Trophoblast cell (in vitro differentiated cells and primary cell): Measurements from ENCODE around the gene BRCA2.
A peak's percentile ranks its signal among the peaks of the same experiment; 100 is the strongest.

Source experiments
- DNase-seq, 2 donors: peaks; one replicate each; pipeline ENCODE4 v3.0.0-alpha.2; 2016
- H2AFZ ChIP-seq: 2 replicates; pipeline ENCODE4 v1.6.1; 2013; ENCODE audit warnings: low read length, moderate library complexity, mild to moderate bottlenecking; ENCODE audit not compliant: insufficient read depth, poor library complexity
- H2AK5ac ChIP-seq: 2 replicates; pipeline ENCODE4 v1.6.1; 2013; ENCODE audit warnings: mild to moderate bottlenecking, low read length
- H2BK120ac ChIP-seq: 2 replicates; pipeline ENCODE4 v1.6.1; 2013; ENCODE audit warnings: low read length, mild to moderate bottlenecking, moderate library complexity; ENCODE audit not compliant: insufficient read depth, poor library complexity
- H2BK12ac ChIP-seq: 2 replicates; pipeline ENCODE4 v1.6.1; 2013; ENCODE audit warnings: mild to moderate bottlenecking, low read length, moderate library complexity
- H2BK5ac ChIP-seq: 2 replicates; pipeline ENCODE4 v1.6.1; 2013; ENCODE audit warnings: low read length, low read depth, moderate library complexity, mild to moderate bottlenecking; ENCODE audit not compliant: poor library complexity
- H3K14ac ChIP-seq: 2 replicates; pipeline ENCODE4 v1.6.1; 2013; ENCODE audit warnings: mild to moderate bottlenecking, low read length
- H3K18ac ChIP-seq: 2 replicates; pipeline ENCODE4 v1.6.1; 2013; ENCODE audit warnings: mild to moderate bottlenecking, low read length
- H3K23ac ChIP-seq: 2 replicates; pipeline ENCODE4 v1.6.1; 2013; ENCODE audit warnings: low read length
- H3K27ac ChIP-seq: 2 replicates; pipeline ENCODE4 v1.5.1; 2013; ENCODE audit warnings: low read depth, mild to moderate bottlenecking, inconsistent platforms, low read length, moderate library complexity
- H3K27me3 ChIP-seq: 2 replicates; pipeline ENCODE4 v1.6.1; 2013; ENCODE audit warnings: inconsistent platforms, mild to moderate bottlenecking, low read length, moderate library complexity; ENCODE audit not compliant: insufficient read depth
- H3K36me3 ChIP-seq, 2 experiments: 1 replicate in 1 of 2; 2 replicates in 1 of 2; pipeline ENCODE4 v1.6.1; 2013; ENCODE audit warnings: low read length in 2 of 2, mild to moderate bottlenecking in 2 of 2, moderate library complexity in 1 of 2; ENCODE audit not compliant: insufficient read depth in 2 of 2, control insufficient read depth in 1 of 2
- H3K4ac ChIP-seq: 2 replicates; pipeline ENCODE4 v1.6.1; 2013; ENCODE audit warnings: low read depth, mild to moderate bottlenecking, low read length, moderate library complexity
- H3K4me1 ChIP-seq, 2 experiments: 1 replicate in 1 of 2; 2 replicates in 1 of 2; pipeline ENCODE4 v1.6.1; 2013; ENCODE audit warnings: low read length in 2 of 2, mild to moderate bottlenecking in 2 of 2, moderate library complexity in 1 of 2; ENCODE audit not compliant: insufficient read depth in 2 of 2, control insufficient read depth in 1 of 2
- H3K4me2 ChIP-seq: 2 replicates; pipeline ENCODE4 v1.6.1; 2013; ENCODE audit warnings: inconsistent platforms, mild to moderate bottlenecking, low read length, moderate library complexity
- H3K4me3 ChIP-seq: 2 replicates; pipeline ENCODE4 v1.5.1; 2013; ENCODE audit warnings: mild to moderate bottlenecking, low read depth, low read length, inconsistent platforms
- H3K79me1 ChIP-seq: one replicate; pipeline ENCODE4 v1.6.1; 2013; ENCODE audit warnings: low read length
- H3K79me2 ChIP-seq: 2 replicates; pipeline ENCODE4 v1.6.1; 2013; ENCODE audit warnings: low read length, mild to moderate bottlenecking; ENCODE audit not compliant: control insufficient read depth, insufficient read depth, poor library complexity
- H3K9ac ChIP-seq: 2 replicates; pipeline ENCODE4 v1.6.1; 2013; ENCODE audit warnings: mild to moderate bottlenecking, low read length
- H3K9me3 ChIP-seq: 2 replicates; pipeline ENCODE4 v1.6.1; 2013; ENCODE audit warnings: low read depth, mild to moderate bottlenecking, control low read depth, inconsistent platforms, low read length; ENCODE audit not compliant: insufficient read depth
- H4K12ac ChIP-seq: 2 replicates; pipeline ENCODE4 v1.6.1; 2013; ENCODE audit warnings: low read depth, mild to moderate bottlenecking, low read length, moderate library complexity
- H4K8ac ChIP-seq: 2 replicates; pipeline ENCODE4 v1.6.1; 2013; ENCODE audit warnings: low read depth, mild to moderate bottlenecking, low read length, moderate library complexity
- H4K91ac ChIP-seq: one replicate; pipeline ENCODE4 v1.6.1; 2013; ENCODE audit warnings: low read depth, mild to moderate bottlenecking, low read length, moderate library complexity
- WGBS: extraction: QIAGEN DNeasy Blood & Tissue Kit; methylation state at CpG from one replicate; pipeline ENCODE4 v1.1.7; 2013; ENCODE audit warnings: missing lambda C conversion rate; ENCODE audit not compliant: insufficient read length, insufficient coverage; ENCODE audit errors: extremely low coverage; 5-methylcytosine and 5-hydroxymethylcytosine counted together

The BRCA2 gene

DNA sequence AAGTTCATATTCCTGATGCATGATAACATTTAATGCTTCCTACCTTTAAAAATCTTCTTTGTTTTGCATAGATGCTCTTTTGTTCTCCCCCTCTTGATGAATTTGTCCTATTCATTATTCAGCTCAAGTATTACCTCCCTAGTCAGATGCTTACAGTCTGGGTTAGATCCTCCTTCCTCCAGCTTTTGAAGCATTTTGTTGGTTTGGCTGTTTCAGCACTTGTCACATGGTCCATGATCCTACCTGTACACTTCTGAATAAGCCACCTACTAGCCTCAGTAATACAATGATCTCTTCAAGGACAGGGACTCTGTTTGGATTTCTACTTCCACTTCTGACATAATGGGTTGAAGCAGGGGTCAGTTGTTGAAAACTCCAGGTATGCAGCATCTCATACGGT lies 75.2 kb downstream of the BRCA2 start:
- H2BK12ac ChIP-seq: no peak overlapping the region
- WGBS: no CpG with 5 or more reads among the region's 1 CpG
- H2BK5ac ChIP-seq: no peak overlapping the region
- H3K9me3 ChIP-seq: no peaks in the 10 kb centered on the region
- no peak overlapping the region for H2AK5ac ChIP-seq
- no peak overlapping the region for H4K12ac ChIP-seq
- no peak overlapping the region for H4K8ac ChIP-seq
- H3K4me1 ChIP-seq: peaks cover 0 to 2% of the 10 kb centered on the region in 2 experiments
- no peaks in the 10 kb centered on the region for H3K79me1 ChIP-seq
- H3K18ac ChIP-seq: no peak overlapping the region
- no peak overlapping the region for H3K27ac ChIP-seq
- no peak overlapping the region for H3K4ac ChIP-seq
- H3K14ac ChIP-seq: no peak overlapping the region
- H3K23ac ChIP-seq: no peak overlapping the region
- no peaks in the 10 kb centered on the region for H3K27me3 ChIP-seq
- H4K91ac ChIP-seq: no peak overlapping the region
- no peak overlapping the region for H2AFZ ChIP-seq
- H3K79me2 ChIP-seq: no peaks in the 10 kb centered on the region
- no peak overlapping the region for H3K4me2 ChIP-seq
- DNase-seq: no peak
- H3K36me3 ChIP-seq: no peaks in the 10 kb centered on the region
- H2BK120ac ChIP-seq: no peak overlapping the region
- H3K9ac ChIP-seq: no peak overlapping the region
- H3K4me3 ChIP-seq: no peak overlapping the region

DNA sequence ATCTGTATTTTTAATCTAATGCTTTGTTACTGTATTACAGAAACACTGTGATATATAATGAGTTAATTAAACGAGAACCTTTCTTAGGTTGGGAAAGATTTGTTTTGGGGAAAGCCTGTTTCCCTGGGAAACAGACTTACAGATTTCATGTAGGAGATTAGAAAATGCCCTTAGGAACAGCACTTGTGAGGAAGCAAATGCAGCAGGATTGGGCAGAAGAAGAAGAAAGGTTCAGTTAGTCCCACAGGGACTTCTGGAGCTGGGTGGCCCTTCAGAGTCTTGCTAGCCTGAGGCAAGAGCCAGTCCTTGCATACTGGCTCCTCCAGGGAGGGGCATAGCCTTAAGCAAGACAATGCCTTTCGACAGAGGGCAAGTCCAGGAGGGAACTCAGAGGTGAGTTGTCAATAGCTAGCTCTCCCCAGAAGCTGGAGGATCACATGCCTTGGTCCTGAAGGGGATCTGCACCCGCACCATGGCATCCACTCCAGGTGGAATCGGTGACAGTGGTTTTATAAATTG lies 75.9 kb downstream of the BRCA2 start:
- Histone ChIP-seq H3K79me2 (no peaks in the 10 kb centered on the region), H3K4me2 (no peak overlapping the region), H3K23ac (no peak overlapping the region), H3K18ac (no peak overlapping the region), H3K79me1 (no peaks in the 10 kb centered on the region), H3K4ac (no peak overlapping the region), H3K14ac (no peak overlapping the region), H3K36me3 (peaks cover 0 to 3% of the 10 kb centered on the region in 2 experiments), H3K9me3 (no peaks in the 10 kb centered on the region), H3K4me1 (peaks cover 0 to 2% of the 10 kb centered on the region in 2 experiments), H2BK5ac (no peak overlapping the region), H3K27ac (no peak overlapping the region), H3K27me3 (no peaks in the 10 kb centered on the region), H2AK5ac (no peak overlapping the region), H4K91ac (no peak overlapping the region), H2BK120ac (no peak overlapping the region), H2BK12ac (no peak overlapping the region), H2AFZ (no peak overlapping the region), H3K4me3 (no peak overlapping the region), H3K9ac (no peak overlapping the region), H4K12ac (no peak overlapping the region), H4K8ac (no peak overlapping the region)
- no CpG with 5 or more reads among the region's 4 CpGs for WGBS
- DNase-seq: peak; percentile 90 to 97

DNA sequence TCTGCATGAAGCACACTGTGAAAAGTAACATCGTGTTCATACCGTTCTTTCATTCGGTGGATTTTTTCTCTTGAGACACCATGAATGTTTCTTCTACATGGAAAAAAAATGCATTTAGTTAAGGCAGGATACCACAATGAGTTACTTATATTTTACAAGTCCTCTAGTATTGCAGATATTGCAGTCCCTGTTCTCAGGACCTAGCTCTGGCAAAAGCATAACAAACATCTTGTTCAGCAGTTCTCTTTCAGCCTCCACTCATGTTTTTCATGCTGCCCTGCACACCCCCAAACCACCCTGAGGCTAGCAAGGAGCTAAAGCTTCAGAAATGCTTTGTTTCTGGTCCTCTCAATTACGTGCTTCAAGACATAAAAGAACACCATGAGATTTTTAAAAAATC lies 87.8 kb downstream of the BRCA2 start:
- no peak overlapping the region for H3K4me2 ChIP-seq
- no peak overlapping the region for H3K27ac ChIP-seq
- no peak overlapping the region for H4K8ac ChIP-seq
- H3K4me1 ChIP-seq: no peaks in the 10 kb centered on the region
- no peak overlapping the region for H4K91ac ChIP-seq
- H3K9ac ChIP-seq: no peak overlapping the region
- no peak overlapping the region for H2AFZ ChIP-seq
- H2AK5ac ChIP-seq: no peak overlapping the region
- H2BK5ac ChIP-seq: no peak overlapping the region
- H3K23ac ChIP-seq: no peak overlapping the region
- H3K79me1 ChIP-seq: no peaks in the 10 kb centered on the region
- H3K14ac ChIP-seq: no peak overlapping the region
- H3K79me2 ChIP-seq: no peaks in the 10 kb centered on the region
- H3K27me3 ChIP-seq: no peaks in the 10 kb centered on the region
- no peak overlapping the region for H4K12ac ChIP-seq
- H3K4me3 ChIP-seq: no peak overlapping the region
- H2BK120ac ChIP-seq: no peak overlapping the region
- H3K9me3 ChIP-seq: no peaks in the 10 kb centered on the region
- no peak overlapping the region for H2BK12ac ChIP-seq
- no CpG with 5 or more reads among the region's 4 CpGs for WGBS
- no peak overlapping the region for H3K4ac ChIP-seq
- no peaks in the 10 kb centered on the region for H3K36me3 ChIP-seq
- DNase-seq: no peak
- H3K18ac ChIP-seq: no peak overlapping the region

DNA sequence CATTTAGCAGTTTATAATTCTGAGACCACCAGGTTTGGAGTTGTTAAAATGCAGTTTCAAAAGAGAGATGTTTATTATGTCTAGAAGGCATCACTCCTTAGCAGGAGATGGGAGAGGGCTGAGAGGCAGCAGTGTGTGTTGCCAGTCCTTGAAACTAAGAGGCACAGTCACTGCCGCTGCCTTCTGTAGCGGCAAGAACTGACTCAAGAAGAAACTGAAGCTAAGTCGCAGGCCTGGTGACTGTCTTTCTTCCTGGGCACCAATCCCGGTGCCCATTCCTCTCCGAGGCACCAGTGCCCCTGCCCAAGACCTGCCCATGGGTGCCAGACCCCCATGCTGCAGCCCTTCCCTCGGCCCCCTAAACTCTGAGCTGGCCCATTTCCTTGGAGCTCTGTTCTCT lies 92.5 kb downstream of the BRCA2 start:
- H3K9ac ChIP-seq: no peak overlapping the region
- no peak overlapping the region for H2AK5ac ChIP-seq
- H3K79me2 ChIP-seq: no peaks in the 10 kb centered on the region
- H4K12ac ChIP-seq: no peak overlapping the region
- H3K4ac ChIP-seq: no peak overlapping the region
- no peak for DNase-seq
- no peak overlapping the region for H4K91ac ChIP-seq
- no peak overlapping the region for H4K8ac ChIP-seq
- no peak overlapping the region for H2BK5ac ChIP-seq
- H2BK120ac ChIP-seq: no peak overlapping the region
- no peak overlapping the region for H3K18ac ChIP-seq
- H3K9me3 ChIP-seq: no peaks in the 10 kb centered on the region
- no peaks in the 10 kb centered on the region for H3K79me1 ChIP-seq
- H2AFZ ChIP-seq: no peak overlapping the region
- H3K27me3 ChIP-seq: no peaks in the 10 kb centered on the region
- no peak overlapping the region for H3K4me3 ChIP-seq
- no peak overlapping the region for H2BK12ac ChIP-seq
- WGBS: no CpG with 5 or more reads among the region's 6 CpGs
- no peak overlapping the region for H3K23ac ChIP-seq
- H3K27ac ChIP-seq: no peak overlapping the region
- no peaks in the 10 kb centered on the region for H3K36me3 ChIP-seq
- peaks cover 2 to 4% of the 10 kb centered on the region in 2 experiments for H3K4me1 ChIP-seq
- H3K4me2 ChIP-seq: no peak overlapping the region
- no peak overlapping the region for H3K14ac ChIP-seq
